Smooth muscle cell of the brain vasculature (primary cell): ENCODE results near the gene CFAP90.

Experiments
- DNase-seq: peaks from one replicate; pipeline ENCODE4 v3.0.0-alpha.2; 2012; ENCODE audit warnings: low read depth, low spot score

Gene CFAP90, protein sequence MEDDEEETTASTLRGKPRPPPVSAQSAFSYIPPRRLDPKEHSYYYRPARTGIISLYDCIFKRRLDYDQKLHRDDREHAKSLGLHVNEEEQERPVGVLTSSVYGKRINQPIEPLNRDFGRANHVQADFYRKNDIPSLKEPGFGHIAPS

DNA sequence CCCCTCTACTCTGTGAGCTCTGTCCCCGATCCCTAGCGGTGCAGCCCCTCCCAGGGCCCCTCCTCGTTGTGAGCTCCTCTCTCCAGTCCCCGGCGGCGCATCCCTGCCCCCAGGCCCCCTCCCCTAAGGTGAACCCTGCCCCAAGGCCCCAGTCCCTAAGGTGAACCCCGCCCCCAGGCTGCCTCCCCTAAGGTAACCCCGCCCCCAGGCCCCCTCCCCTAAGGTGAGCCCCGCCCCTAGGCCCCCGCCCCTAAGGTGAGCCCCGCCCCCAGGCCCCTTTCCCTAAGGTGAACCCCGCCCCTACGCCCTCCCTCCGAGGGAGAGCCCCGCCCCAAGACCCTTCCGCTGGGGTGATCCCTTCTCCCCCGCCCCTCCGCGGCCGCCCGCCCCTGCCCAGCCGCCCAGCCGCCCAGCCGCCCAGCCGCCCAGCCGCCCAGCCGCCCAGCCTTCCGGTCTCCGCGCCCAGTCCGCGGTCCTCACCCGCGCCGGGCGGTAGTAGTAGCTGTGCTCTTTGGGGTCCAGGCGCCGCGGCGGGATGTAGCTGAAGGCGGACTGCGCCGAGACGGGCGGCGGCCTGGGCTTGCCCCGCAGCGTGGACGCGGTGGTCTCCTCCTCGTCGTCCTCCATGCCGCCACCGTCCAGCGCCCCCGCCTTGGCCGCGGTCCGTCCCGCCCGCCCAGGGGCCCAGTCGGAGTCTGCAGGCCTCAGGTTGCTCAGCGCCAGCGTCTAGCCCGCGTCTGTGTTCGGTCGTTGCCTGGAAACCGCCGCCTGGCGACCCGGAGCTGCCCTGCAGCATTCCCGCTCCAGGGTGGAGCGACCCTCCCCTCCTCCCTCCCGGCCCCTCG, at the start of gene CFAP90:
Gene CFAP90, minus strand, starts transcription at position 739 of the 845 bp plus-strand sequence. Its CDS starts 112 bp downstream, at position 627.
- DNase-seq: no peak

DNA sequence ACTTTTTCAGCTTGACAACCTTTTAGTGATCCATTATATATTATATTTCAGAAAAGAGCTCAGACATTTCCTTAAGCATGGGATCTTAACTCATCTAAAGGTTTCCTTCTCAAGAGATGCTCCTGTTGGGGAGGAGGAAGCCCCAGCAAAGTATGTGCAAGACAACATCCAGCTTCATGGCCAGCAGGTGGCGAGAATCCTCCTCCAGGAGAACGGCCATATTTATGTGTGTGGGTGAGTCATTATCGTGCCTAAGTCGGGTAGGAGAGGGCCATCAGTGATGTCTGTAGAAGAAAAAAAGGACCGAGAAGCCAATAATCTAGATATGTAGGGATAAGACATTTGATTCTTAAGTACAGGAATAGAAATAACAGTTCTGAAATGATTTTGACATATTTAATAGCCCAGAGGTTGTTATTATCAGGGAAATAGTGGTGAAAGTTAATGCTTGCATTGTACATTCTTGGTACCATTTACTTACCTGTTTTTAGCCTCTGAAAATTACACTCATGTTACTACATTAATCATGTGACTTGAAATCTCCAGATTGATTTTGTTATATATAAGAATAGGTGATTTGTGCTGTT, 46.2 kb upstream of the CFAP90 start:
- no peak for DNase-seq

DNA sequence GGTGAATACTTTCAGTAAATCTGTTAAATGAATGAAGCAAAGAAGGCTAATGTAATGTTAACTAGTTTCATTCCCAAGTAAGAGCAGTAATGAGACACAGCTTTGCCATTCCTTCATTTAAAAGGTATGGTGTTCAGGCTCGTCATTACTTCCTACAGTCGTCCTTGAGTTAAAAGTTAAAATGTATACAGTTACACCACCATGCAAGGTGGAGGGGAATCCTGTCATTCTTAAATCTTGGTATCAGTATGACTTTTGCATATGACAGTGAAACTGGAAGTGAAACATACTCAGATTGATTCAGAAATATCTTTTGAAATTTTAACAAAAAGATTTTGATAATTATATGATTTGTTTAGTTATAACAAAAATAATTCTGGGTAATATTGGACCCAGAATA, 43.9 kb upstream of the CFAP90 start:
- no peak for DNase-seq

DNA sequence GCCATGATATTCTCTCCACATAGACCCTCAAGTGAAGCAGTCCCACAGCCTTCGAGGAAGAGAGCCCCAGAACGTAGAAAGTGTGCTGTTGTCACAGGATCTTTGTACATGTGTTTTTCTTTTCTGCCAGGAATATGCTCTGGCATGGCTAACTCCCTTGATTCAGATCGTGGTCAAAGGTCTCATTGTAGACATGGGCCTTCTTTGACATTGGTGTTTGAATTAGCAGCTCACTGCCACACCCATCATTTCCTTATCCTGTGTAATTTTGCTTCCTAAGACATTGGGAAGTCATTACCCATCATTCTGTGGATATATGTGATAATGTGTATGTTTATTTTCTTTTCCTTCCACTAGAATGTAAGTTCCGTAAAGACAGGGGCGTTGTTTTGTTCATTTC, 43.5 kb upstream of the CFAP90 start:
- DNase-seq: no peak

DNA sequence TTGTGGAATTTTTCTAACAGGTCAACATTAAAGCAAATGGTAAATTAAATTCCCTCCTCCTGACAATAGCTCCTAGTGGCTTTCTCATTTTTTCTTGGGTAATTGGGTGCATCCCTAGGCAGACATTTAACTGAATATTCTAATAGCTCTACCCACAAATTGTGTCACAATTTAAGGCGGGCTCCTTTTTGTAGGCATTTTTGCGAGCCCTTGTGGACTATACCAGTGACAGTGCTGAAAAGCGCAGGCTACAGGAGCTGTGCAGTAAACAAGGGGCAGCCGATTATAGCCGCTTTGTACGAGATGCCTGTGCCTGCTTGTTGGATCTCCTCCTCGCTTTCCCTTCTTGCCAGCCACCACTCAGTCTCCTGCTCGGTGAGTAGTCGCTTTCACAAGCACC, 38.0 kb upstream of the CFAP90 start:
- DNase-seq: no peak

- DNase-seq: peak; percentile 17
Observed at GRCh38 chr5:7886849-7887475, 36.0 kb upstream of the CFAP90 start.

DNA sequence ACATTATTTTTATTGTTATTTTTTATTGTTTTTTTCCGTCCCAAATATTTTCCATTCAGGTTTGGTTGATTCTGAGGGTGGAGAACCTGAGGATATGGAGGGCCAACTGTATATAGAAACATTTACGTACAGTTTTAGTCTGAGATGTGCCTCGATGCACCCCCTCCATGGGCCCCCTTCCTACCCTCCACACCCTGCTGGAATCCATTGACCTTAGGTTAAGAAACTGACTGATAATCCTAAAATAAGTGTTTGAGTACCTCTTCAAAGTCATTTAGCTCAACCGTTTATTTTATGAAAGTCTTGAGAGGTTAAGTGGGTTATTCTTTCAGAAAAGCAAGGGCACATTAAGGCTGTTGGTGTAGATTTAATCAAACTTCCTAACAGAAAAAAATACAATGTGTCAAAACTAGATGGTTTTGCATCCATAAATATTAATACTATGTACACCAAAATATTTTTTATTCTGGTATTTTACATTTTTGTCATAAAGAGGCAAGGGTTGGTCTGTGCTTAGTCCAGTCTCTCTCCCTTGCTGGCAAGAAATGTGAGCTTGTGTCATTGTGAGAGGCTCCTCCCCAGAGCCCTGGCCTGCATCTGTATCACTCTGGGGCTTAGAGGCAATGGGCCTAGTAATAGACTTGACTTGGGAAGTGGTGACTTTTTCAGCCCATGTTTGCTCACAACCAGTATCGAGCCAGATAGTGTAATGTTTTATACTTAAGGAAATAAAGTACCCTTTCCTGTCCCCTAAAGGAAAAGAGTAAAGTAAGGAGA, 33.7 kb upstream of the CFAP90 start:
- no peak for DNase-seq

DNA sequence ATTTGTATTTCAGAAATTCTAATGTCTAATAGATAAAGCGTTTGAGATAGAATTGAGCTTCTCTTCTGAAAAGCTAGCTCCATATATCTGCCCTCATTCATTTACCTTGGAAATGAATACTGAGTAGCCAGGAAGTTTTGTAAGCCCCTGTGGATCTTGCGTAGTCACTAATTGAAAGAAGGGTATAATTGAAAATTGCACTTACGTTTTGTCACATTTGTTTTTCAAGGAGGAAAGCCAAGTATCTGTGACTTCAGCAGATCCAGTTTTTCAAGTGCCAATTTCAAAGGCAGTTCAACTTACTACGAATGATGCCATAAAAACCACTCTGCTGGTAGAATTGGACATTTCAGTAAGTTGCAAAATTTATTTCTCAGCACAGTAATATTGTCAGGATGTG, 32.0 kb upstream of the CFAP90 start:
- no peak for DNase-seq

GRCh38 chr5:7881816-7882215, 30.9 kb upstream of the CFAP90 start:
- DNase-seq: no peak

- no peak for DNase-seq
Observed at GRCh38 chr5:7881091-7881490, 30.2 kb upstream of the CFAP90 start.

DNA sequence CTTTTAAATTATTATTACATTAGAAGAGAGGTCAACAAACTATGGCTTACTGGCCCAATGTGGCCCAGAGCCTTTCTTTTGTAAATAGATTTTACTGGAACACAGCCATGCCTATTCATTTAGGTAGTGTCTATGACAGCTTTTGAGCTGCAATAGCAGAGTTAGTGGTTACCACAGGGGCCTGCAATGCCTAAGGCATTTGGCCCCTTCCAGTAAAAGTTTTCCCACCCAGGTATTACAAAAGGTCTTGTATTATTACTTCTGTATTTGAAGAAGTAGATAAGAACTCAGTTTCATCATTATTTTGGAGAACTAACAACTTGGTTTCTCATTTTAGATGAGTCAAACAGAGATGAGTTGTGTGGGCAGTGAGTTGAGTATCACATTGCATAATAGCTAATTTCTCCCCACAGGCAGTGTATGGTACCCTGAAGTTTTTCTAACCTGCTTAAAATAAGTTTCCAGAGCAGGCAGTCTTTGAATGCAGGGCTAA, 27.5 kb upstream of the CFAP90 start:
- no peak for DNase-seq

DNA sequence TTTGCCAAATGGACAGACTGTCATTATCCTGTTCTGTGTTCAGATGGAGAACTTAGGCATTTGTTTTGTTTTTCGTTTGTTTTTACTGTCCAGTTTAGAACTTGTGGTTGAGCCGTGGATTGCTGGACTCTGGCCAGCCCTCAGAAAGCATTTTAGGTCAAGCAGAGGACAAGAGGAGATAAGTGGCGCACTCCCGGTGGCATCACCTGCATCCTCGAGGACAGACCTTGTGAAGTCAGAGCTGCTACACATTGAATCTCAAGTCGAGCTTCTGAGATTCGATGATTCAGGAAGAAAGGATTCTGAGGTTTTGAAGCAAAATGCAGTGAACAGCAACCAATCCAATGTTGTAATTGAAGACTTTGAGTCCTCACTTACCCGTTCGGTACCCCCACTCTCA, 26.9 kb upstream of the CFAP90 start:
- DNase-seq: no peak

DNA sequence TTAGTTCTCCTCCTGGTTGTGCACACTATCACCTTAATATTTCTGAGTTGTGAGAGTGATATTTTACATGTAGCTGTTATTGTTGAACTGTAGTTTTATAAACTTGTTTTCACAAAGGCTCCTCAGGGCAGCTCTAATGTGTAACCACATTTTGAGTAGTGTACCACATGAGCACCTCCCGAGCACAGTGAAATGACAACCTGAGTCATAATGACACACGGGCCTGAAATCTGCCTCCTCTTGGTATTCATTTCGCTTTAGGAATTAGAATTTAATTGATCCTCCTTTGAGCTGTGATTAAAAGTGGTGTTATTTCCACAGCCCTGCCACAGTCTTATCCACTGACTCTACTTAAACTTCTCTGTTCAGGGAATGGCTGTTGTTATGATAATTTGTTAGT, 25.9 kb upstream of the CFAP90 start:
- no peak for DNase-seq

DNA sequence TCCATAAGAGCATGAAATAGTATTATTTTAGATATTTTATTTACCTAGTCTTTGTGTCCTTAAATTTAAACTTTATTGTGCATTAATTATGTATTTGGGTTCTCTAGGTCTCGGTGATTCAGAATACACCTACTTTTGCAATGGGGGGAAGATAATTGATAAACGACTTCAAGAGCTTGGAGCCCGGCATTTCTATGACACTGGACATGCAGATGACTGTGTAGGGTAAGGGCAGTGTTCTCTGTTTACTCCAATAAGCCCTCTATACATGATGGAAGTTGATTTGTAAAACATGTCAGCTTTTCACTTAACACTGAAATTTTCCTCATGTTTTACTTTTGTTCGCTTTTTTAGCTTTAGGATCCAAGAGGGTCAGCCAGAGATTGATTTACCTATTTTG, 24.2 kb upstream of the CFAP90 start:
- DNase-seq: no peak

DNA sequence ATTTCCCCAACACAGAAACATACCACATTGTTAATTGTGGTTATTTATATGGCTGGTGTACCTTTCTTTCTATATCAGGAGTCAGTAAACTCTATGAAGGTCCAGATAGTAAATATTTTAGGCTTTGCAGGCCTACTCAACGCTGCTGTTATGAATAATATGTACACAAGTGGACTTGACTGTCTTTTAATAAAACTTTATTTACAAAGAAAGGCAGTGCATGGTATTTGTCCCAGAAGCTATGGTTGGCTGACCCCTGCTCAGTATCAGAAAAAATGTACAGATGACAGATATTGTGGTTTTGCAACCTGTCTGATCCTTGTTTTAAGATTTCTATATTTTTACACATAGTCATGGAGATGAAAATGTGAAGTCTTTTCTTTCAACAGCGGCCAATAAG, 23.7 kb upstream of the CFAP90 start:
- DNase-seq: no peak

GRCh38 chr5:7873216-7873615, 22.3 kb upstream of the CFAP90 start:
- DNase-seq: no peak

- DNase-seq: no peak
Observed at GRCh38 chr5:7872517-7873130, 21.7 kb upstream of the CFAP90 start.

GRCh38 chr5:7871653-7872052, 20.7 kb upstream of the CFAP90 start:
- no peak for DNase-seq

- no peak for DNase-seq
Observed at GRCh38 chr5:7869474-7870136, 18.7 kb upstream of the CFAP90 start.

DNA sequence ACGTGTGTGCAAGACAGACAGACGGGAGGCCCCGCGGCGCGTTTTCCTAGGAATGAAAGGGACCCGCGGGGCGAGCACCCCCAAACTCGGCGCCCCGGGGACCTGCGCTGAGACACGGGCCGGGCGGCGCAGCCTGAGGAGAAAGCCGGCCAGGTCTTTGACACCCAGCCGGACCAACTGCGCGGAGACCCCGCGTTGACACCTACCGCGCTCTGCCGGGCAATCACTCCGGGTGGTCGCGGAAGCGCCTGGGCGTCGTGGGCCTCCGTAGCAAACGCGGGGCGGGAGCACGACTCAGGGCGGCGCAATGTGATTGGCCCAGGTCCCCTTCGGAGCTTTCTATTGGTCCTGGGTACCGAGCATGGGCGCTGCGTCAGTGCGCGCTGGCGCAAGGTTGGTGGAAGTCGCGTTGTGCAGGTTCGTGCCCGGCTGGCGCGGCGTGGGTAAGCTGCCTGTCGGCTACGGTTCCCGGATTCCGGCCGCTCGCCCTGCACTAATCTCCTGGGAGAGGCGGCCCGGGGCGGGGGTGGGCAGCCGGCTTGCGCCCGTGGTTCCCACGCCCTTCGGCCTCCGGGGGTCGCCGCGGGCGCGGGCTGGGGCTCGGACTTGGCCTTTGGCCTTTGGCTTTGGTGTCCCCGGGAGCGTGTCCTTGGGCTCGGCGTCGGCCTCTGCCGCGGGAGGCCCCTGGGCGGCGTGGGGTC, 18.0 kb upstream of the CFAP90 start, which contains the start of the genes FASTKD3 and MTRR:
Gene FASTKD3, minus strand, starts transcription at position 259 of the 701 bp plus-strand sequence. CDS start 948 bp downstream, outside the sequence.
Gene MTRR, plus strand, starts transcription at position 376 of the 701 bp plus-strand sequence. CDS start 1,647 bp downstream, outside the sequence.
- peak; percentile 78 for DNase-seq
